LNCaP clone FGC (cell line): ENCODE results near the gene GAS7.

ENCODE experiments used
- DNase-seq: peaks from one replicate; pipeline ENCODE4 v3.0.0-alpha.2; 2011; ENCODE audit warnings: low read depth
- H3K4me3 ChIP-seq: 2 replicates; pipeline ENCODE4 v1.5.1; 2011; ENCODE audit warnings: mild to moderate bottlenecking, low read depth, low read length, control low read depth
- CTCF ChIP-seq: IDR thresholded peaks from 2 replicates; pipeline ENCODE4 v1.5.1; 2012; ENCODE audit warnings: mild to moderate bottlenecking; ENCODE audit not compliant: control insufficient read depth, insufficient read depth; ENCODE audit errors: extremely low read depth

Gene GAS7

GRCh38 chr17:9987779-9988585 lies 210.4 kb downstream of the GAS7 start:
- no peak overlapping the region for H3K4me3 ChIP-seq
- peak; percentile 65 for TF ChIP-seq CTCF
- no peak for DNase-seq

GRCh38 chr17:9986754-9987382 lies 211.5 kb downstream of the GAS7 start:
- TF ChIP-seq CTCF, result no peak
- H3K4me3 ChIP-seq, result no peak overlapping the region
- no peak for DNase-seq

- no peak for DNase-seq
- H3K4me3 ChIP-seq, result no peak overlapping the region
- no peak for TF ChIP-seq CTCF
Measured at GRCh38 chr17:9985646-9986045, 212.8 kb downstream of the GAS7 start.

- TF ChIP-seq CTCF, result no peak
- no peak overlapping the region for H3K4me3 ChIP-seq
- no peak for DNase-seq
Measured at GRCh38 chr17:9984768-9985167, 213.6 kb downstream of the GAS7 start.

- DNase-seq, result no peak
- H3K4me3 ChIP-seq, result no peak overlapping the region
- TF ChIP-seq CTCF, result peak; percentile 42
Measured at GRCh38 chr17:9982159-9982558, 216.2 kb downstream of the GAS7 start.

- no peak for DNase-seq
- no peak overlapping the region for H3K4me3 ChIP-seq
- no peak for TF ChIP-seq CTCF
Measured at GRCh38 chr17:9981344-9981915, 217.0 kb downstream of the GAS7 start.
